Ramos (cell line): ENCODE results near the gene KRTCAP3.

Experiments used
- in situ Hi-C: fragments of 300-500 bp; cut with MboI; formaldehyde crosslinking; loops from one replicate; pipeline ENCODE4 v1.14.3; 2022; ENCODE audit warnings: low sequenced_read_pairs; ENCODE audit not compliant: unreplicated experiment

KRTCAP3 gene

GRCh38 chr2:27435628-27436027 is 6.6 kb upstream of the KRTCAP3 start:
- in situ Hi-C loops: no loop called here

DNA sequence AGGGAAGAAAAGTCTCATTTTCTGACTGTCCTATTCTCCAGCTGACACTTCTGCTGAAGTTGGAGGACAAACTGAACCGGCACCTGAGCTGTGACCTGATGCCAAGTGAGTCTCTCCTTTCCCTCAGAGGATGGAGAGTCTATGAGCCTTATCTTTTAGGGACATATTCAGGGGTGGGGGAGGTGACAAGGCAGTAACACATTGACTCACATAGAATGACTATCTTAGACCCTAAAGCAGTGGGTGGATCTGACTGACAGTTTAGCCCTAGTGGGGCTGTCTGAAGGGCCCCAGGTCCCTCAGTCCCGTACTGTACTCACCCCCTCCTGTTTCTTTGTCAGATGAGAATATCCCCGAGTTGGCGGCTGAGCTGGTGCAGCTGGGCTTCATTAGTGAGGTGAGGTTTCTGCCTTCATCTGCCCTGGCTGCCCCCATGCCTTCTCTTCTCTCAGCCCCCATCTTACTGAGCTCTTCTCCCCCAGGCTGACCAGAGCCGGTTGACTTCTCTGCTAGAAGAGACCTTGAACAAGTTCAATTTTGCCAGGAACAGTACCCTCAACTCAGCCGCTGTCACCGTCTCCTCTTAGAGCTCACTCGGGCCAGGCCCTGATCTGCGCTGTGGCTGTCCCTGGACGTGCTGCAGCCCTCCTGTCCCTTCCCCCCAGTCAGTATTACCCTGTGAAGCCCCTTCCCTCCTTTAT is 805 bp upstream of the KRTCAP3 start:
- in situ Hi-C loops: no loop called here

- in situ Hi-C loops: no loop called here
Measured at GRCh38 chr2:27442920-27443282, 720 bp downstream of the KRTCAP3 start.

GRCh38 chr2:27445155-27445554 is 3.0 kb downstream of the KRTCAP3 start:
- in situ Hi-C loops: no loop called here

DNA sequence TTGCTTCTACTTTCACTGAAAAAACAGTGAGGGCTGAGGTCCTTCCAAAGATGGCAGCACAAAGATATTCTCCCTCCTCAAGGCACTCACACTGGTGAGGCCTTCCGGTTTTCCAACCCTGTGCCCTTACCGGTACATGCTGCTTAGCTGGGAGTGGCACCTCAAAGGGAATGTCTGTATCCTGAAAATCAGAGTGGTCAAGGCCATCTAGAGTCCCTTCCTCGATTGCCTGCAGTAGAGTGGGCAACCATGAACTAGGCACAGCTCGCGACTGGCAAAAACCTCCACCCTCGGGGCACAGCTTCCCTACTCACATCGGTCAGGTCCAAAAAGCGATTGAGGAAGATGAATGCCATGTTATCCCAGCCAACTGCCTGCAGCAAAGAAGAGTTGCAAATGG is 3.4 kb downstream of the KRTCAP3 start:
- in situ Hi-C loops: no loop called here

DNA sequence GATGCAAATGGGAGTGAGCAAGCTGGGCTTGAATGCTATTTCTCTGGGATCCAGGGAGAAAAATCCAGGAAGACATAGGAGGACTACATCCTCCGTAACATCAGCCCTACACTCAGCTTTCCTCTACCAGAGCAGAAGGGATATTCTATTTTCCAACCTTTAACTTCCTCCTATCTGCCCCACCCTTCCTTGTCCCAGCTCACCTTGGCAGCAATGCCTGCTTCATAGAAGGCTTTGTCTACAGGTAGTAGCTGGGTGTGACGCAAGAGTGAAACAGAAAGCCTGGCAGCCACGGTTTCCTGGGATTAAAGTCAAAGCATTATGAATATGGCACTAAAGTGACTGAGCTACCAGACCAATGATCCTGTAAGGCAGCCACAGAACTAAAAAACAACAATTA is 3.9 kb downstream of the KRTCAP3 start:
- in situ Hi-C loops: no loop called here

- in situ Hi-C loops: no loop called here
Measured at GRCh38 chr2:27448381-27448780, 6.2 kb downstream of the KRTCAP3 start.

DNA sequence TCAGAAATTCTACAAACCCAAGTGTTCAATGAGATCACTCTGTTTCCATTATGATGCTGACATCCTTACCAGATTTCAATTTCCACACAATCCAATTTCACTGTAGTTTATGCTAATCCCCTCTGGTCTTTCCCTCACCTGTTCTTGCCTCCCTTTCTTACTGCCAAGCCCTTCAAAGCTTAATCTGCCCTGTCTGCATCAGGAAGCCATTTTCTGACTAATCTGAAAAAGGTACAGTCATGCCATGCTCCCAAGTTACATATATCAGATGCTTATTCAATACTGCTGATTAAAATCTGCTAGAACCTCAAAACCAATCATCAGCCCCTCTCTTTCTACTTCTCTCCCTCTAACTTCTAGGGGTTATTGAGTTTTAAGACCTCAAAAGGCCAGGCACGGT is 8.9 kb downstream of the KRTCAP3 start:
- in situ Hi-C loops: no loop called here

- in situ Hi-C loops: no loop called here
Measured at GRCh38 chr2:27453968-27454367, 11.8 kb downstream of the KRTCAP3 start.

- in situ Hi-C loops: no loop called here
Measured at GRCh38 chr2:27461118-27461517, 18.9 kb downstream of the KRTCAP3 start.

DNA sequence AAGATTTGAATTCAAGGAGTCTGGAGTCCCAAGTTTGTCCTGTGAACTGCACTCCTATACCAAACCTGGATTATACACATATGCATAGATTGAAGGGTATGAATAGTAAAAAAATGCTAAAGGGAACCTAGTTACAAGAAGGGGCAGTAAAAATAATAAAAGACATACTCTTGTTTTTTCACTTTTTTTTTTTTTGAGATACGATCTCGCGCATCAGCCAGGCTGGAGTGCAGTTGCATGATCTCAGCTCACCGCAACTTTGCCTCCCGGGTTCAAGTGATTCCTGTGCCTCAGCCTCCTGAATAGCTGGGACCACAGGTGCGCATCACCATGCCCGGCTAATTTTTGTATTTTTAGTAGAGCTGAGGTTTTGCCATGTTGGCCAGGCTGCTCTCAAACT is 22.3 kb downstream of the KRTCAP3 start:
- in situ Hi-C loops: no loop called here

DNA sequence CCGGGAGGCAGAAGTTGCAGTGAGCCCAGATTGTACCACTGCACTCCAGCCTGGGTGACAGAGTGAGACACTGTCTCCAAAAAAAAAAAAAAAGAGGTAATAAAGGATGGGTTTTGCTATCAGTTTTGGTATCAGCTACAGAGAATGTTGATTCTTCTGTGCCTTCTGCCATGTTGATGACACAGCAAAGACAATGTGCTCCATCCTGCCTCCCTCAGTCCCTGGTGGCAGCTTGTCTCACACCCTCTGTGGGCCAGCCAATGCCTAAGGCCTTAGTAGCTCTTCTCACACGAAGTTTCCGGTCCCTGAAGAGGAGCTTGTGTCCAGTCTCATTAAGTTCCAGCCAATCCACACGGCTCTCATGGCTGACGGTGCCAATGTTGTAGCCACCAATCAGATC is 29.8 kb downstream of the KRTCAP3 start:
- in situ Hi-C loops: no loop called here

GRCh38 chr2:27485496-27485895 is 43.3 kb downstream of the KRTCAP3 start:
- in situ Hi-C loops: no loop called here

DNA sequence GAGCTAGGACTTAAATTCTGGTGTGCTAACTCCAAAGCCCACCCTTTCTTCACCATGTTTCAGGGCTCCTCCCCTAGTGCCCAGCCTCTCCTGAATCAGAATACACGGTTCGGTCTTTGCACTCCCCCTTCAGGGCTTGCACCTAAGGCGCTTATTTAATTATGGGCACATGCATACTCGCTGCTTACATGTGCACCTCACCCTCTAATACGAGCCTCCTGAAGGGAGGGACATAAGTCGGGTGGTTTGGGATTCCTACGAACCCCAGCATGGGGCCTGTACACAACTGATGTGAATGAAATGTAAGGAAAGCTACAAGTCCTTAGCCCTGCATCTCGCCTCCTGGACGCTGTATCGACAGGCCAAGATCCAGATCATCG is 46.9 kb downstream of the KRTCAP3 start:
- in situ Hi-C loops: no loop called here

- in situ Hi-C loops: no loop called here
Measured at GRCh38 chr2:27489498-27490397, 47.6 kb downstream of the KRTCAP3 start, which contains the start of gene IFT172. TSS of gene IFT172 (minus strand) at chr2:27489743. CDS start at chr2:27489653, 90 bp downstream.

DNA sequence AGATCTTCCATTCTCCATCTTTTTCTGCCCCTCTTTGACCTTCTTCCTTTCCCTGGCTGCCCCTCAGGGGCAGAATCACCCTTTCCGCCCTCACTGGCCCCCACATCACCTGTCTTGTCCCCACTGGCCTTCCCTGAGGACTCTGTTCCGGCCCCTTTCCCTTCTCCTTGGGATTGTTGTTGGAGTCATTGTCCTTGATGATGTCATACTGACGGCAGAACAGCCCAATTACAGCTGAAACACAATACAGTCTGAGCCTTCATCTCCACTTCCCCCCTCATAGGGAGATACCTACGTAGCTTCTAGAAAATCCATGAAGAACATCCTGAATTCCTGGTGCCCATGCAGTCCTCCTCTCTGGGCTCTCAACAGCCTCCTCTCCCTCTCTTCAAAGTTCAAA is 50.4 kb downstream of the KRTCAP3 start:
- in situ Hi-C loops: no loop called here

DNA sequence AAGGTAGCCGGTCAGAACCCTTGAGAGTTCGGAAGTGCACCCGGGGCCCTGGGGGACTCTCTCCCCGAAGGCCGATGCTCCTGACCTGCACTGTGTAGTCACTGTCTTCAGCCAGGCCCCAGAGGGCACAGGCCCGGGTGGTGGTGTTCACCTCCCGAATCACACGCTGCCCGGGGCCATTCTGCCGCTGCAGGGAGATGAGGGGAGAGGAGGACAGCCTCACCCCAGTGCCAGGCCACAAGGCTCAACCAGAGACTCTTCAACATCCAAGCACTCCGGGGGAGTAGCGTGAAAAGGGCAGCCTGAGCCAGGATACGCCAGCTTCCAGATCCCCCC is 51.7 kb downstream of the KRTCAP3 start:
- in situ Hi-C loops: no loop called here
